Ascending aorta (tissue), 2 donors: ENCODE measurements around the gene THAP4. TPM values are rescaled to one million over a fixed set of nuclear protein-coding genes. Genes with fewer than 3 reads are reported as not detected.
A peak's percentile ranks its signal among the peaks of the same experiment; 100 is the strongest.

Experiments
- DNase-seq, 2 donors: peaks; one replicate each; pipeline ENCODE4 v3.0.0-alpha.2; 2019; ENCODE audit warnings: low spot score in 2 of 2
- H3K27ac ChIP-seq, 2 donors: fragments of 200-600 bp; sonication (generic); one replicate each; pipeline ENCODE4 v1.5.1; 2016 to 2017; ENCODE audit warnings: mild to moderate bottlenecking in 1 of 2
- H3K27me3 ChIP-seq: fragments of 200-600 bp; sonication (generic); one replicate; pipeline ENCODE4 v1.5.1; 2017
- H3K36me3 ChIP-seq, 2 donors: fragments of 200-600 bp; sonication (generic); one replicate each; pipeline ENCODE4 v1.5.1; 2016
- H3K4me1 ChIP-seq, 2 donors: fragments of 200-600 bp; sonication (generic); one replicate each; pipeline ENCODE4 v1.5.1; 2016 to 2017; ENCODE audit warnings: mild to moderate bottlenecking in 1 of 2
- H3K4me3 ChIP-seq, 2 donors: fragments of 200-600 bp; sonication (generic); one replicate each; pipeline ENCODE4 v1.5.1; 2016 to 2017; ENCODE audit warnings: mild to moderate bottlenecking in 1 of 2
- H3K9me3 ChIP-seq, 2 donors: fragments of 200-600 bp; sonication (generic); one replicate each; pipeline ENCODE4 v1.5.1; 2016
- intact Hi-C: fragments of 100-400 bp; cut with DNase I; formaldehyde crosslinking; loops from one replicate; pipeline ENCODE4 v1.15.1; 2023
- total RNA-seq: library from RNA; depleted of rRNA; stranded (reverse); fragments of >200 nt; gene quantifications from one replicate; pipeline ENCODE4 v1.1.0, GENCODE V29; 2016
- TF ChIP-seq, protein P1 (sequence below), 3 experiments: fragments of 200-600 bp in 2 of 3; fragments of 450-650 bp in 1 of 3; sonication (generic) in 2 of 3; IDR thresholded peaks; one replicate each; pipeline ENCODE4 v1.5.1; 2016 to 2019; ENCODE audit warnings: antibody characterized with exemption in 3 of 3, mild to moderate bottlenecking in 1 of 3, moderate library complexity in 1 of 3

The THAP4 gene
- total RNA-seq, 1 donor from 2014 or later: 80.8 TPM

DNA sequence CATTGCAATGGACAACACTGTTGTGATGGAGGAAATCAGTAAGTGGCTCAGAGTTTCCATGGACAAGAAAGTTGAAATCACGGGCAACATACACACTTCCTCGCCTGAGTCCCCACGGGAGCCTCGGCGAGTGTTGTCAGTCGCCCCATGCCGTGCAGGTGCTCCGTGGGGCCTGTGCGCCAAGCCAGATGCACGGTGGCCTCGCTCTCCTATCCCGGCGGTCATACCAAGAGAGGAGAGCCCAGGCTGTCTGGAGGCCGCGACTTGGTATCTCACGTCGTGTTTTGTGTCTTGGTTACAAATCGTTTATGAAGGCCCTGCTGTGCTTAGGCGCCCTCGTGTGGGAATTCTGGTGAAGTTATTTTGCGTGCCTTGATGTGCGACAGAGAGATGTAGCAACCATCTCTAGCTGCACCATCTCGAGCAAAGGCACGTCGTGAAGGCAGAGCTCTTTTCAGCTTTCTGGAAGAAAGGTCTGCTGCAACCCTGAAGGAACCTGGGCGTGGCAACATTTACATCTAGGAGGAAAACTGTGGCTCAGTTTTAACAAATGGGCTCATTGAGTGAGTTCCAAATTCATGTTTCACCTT is 22.3 kb upstream of the THAP4 start:
- H3K27me3 ChIP-seq: no peaks in the 10 kb centered on the region
- H3K4me3 ChIP-seq: no peak overlapping the region
- H3K27ac ChIP-seq: no peak overlapping the region
- no peaks in the 10 kb centered on the region for H3K9me3 ChIP-seq
- DNase-seq: no peak
- intact Hi-C loops: no loop called here
- peaks cover 53 to 75% of the 10 kb centered on the region in 2 donors for H3K36me3 ChIP-seq
- TF ChIP-seq, protein P1, sequence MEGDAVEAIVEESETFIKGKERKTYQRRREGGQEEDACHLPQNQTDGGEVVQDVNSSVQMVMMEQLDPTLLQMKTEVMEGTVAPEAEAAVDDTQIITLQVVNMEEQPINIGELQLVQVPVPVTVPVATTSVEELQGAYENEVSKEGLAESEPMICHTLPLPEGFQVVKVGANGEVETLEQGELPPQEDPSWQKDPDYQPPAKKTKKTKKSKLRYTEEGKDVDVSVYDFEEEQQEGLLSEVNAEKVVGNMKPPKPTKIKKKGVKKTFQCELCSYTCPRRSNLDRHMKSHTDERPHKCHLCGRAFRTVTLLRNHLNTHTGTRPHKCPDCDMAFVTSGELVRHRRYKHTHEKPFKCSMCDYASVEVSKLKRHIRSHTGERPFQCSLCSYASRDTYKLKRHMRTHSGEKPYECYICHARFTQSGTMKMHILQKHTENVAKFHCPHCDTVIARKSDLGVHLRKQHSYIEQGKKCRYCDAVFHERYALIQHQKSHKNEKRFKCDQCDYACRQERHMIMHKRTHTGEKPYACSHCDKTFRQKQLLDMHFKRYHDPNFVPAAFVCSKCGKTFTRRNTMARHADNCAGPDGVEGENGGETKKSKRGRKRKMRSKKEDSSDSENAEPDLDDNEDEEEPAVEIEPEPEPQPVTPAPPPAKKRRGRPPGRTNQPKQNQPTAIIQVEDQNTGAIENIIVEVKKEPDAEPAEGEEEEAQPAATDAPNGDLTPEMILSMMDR (IDR thresholded peaks at IDR 0.05): peak; percentile 30 to 45 (median 32)
- H3K4me1 ChIP-seq: no peaks in the 10 kb centered on the region

DNA sequence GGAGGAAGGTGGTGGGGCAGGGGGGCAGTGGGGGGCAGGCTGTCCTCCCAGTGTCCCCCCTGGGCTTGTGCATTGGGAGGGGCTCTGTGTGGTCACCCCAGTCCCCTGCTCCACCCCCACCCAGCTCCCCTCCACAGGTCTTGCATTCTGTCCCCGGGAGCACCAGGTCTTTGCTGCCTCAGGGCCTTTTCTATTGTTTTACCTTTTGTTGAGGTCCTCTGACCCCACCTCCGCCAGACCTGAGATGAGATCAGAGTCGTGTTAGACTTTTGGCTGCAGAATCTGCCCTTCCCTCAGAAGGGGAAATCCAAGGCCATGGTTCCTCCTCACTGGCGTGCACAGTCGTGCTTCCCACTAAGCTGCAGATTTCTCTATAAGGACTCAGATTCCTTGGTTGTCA is 21.3 kb upstream of the THAP4 start:
- Histone ChIP-seq H3K4me1 (no peaks in the 10 kb centered on the region), H3K36me3 (peaks cover 61 to 84% of the 10 kb centered on the region in 2 donors), H3K4me3 (no peak overlapping the region), H3K27me3 (no peaks in the 10 kb centered on the region), H3K9me3 (no peaks in the 10 kb centered on the region), H3K27ac (no peak overlapping the region)
- TF ChIP-seq, protein P1 (IDR thresholded peaks at IDR 0.05): no peak
- no peak for DNase-seq
- intact Hi-C loops: no loop called here

- Histone ChIP-seq H3K4me1 (no peaks in the 10 kb centered on the region), H3K27me3 (no peaks in the 10 kb centered on the region), H3K4me3 (no peak overlapping the region), H3K9me3 (no peaks in the 10 kb centered on the region), H3K36me3 (peaks cover 64 to 89% of the 10 kb centered on the region in 2 donors), H3K27ac (no peak overlapping the region)
- DNase-seq: no peak
- intact Hi-C loops: no loop called here
- TF ChIP-seq, protein P1 (IDR thresholded peaks at IDR 0.05): no peak
Observed at GRCh38 chr2:241657786-241658254, 20.9 kb upstream of the THAP4 start.

GRCh38 chr2:241656190-241656741 is 19.3 kb upstream of the THAP4 start:
- intact Hi-C loops: no loop called here
- no peaks in the 10 kb centered on the region for H3K4me1 ChIP-seq
- H3K27me3 ChIP-seq: no peaks in the 10 kb centered on the region
- no peak overlapping the region for H3K27ac ChIP-seq
- H3K36me3 ChIP-seq: peaks cover 72 to 97% of the 10 kb centered on the region in 2 donors
- TF ChIP-seq, protein P1 (IDR thresholded peaks at IDR 0.05): no peak
- H3K9me3 ChIP-seq: no peaks in the 10 kb centered on the region
- H3K4me3 ChIP-seq: no peak overlapping the region
- no peak for DNase-seq

DNA sequence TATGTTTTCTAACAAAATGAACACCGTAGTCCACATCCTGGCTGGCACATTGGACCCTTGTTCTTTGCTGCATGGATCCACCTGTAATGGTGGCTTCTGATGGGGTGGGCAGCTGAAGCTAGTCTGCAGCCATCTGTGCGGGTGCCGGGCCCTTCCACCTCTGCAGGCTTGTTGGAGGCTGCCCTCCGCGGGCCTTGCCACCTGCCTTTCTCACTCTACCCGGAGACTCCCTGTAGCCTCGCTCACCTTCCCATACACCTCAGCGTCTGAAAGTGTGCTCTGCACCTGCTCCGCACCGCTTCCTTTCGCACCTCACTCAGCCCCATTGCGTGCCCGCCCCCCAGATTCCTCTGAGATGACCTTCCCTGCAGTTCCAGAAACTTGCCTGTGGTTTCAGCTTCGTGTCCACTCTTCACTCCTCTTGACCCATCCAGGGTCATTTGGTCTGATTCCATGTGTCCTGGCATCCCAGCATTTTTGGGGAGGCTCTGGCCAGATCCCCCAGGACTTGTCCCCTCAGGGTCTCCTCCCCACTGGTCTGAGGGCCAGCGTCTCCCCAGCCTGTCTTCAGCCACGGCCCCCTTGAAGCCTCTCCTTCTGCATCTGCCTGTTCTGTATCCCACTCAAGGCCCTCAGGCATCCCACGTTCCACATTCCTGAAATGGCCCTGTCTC is 18.7 kb upstream of the THAP4 start:
- Histone ChIP-seq H3K27me3 (no peaks in the 10 kb centered on the region), H3K4me3 (no peak overlapping the region), H3K27ac (no peak overlapping the region), H3K36me3 (peaks cover 66 to 91% of the 10 kb centered on the region in 2 donors), H3K9me3 (no peaks in the 10 kb centered on the region), H3K4me1 (no peaks in the 10 kb centered on the region)
- no peak for DNase-seq
- intact Hi-C loops: no loop called here
- TF ChIP-seq, protein P1 (IDR thresholded peaks at IDR 0.05): no peak
